Left lung (tissue), 10 donors: ENCODE measurements around the gene GNPTAB. TPM values are rescaled to one million over a fixed set of nuclear protein-coding genes. Genes with fewer than 3 reads are reported as not detected.

Experiments used
- ATAC-seq: fragments of 200-7000 bp; cut with Tn5 transposase; one replicate; pipeline ENCODE4 v1.9.1; 2020; ENCODE audit warnings: moderate library complexity
- DNase-seq, 4 donors: peaks; one replicate each; pipeline ENCODE4 v3.0.0-alpha.2; 2013 to 2020
- H3K27ac ChIP-seq, 2 donors: fragments of 200-600 bp; sonication (generic) in 1 of 2; one replicate each; pipeline versions ENCODE4 v1.5.0 to v1.8.0; 2020 to 2021
- H3K27me3 ChIP-seq, 2 donors: fragments of 200-600 bp; sonication (generic) in 1 of 2; one replicate each; pipeline versions ENCODE4 v1.5.0 to v1.8.0; 2020 to 2021
- H3K36me3 ChIP-seq, 2 donors: fragments of 200-600 bp; sonication (generic) in 1 of 2; one replicate each; pipeline versions ENCODE4 v1.5.0 to v1.8.0; 2020 to 2021
- H3K4me1 ChIP-seq, 2 donors: fragments of 200-600 bp; one replicate each; pipeline ENCODE4 v1.8.0; 2021
- H3K4me3 ChIP-seq, 2 donors: fragments of 200-600 bp; sonication (generic) in 1 of 2; one replicate each; pipeline versions ENCODE4 v1.5.0 to v1.8.0; 2020 to 2021; ENCODE audit warnings: mild to moderate bottlenecking in 1 of 2
- H3K9me3 ChIP-seq, 2 donors: fragments of 200-600 bp; sonication (generic) in 1 of 2; one replicate each; pipeline versions ENCODE4 v1.5.0 to v1.8.0; 2020 to 2021
- intact Hi-C, 2 donors: fragments of 100-400 bp; cut with DNase I; formaldehyde crosslinking; loops; one replicate each; pipeline versions ENCODE4 v1.11.2 to v1.14.2; 2022
- polyA plus RNA-seq, 6 donors: library from polyadenylated mRNA; unstranded; fragments of 120-200 nt; gene quantifications; one replicate each; pipeline ENCODE4 v1.2.1, GENCODE V29; 2013; ENCODE audit not compliant: insufficient read length in 6 of 6
- total RNA-seq, 2 donors: library from RNA; stranded (reverse); fragmentation: NEBNext Ultra II Directional; extraction: Animal tissue kit (Norgen Biotek cat#: 25700); gene quantifications; one replicate each; pipeline ENCODE4 v1.2.1, GENCODE V29; 2021
- TF ChIP-seq, protein P1 (sequence below), 2 donors: fragments of 200-600 bp; sonication (generic) in 1 of 2; IDR thresholded peaks; one replicate each; pipeline versions ENCODE4 v1.5.0 to v1.8.0; 2021; ENCODE audit warnings: antibody characterized with exemption in 2 of 2
- donor health status: DM: no; HTN: yes; CAD: no.
- donor health status: DM: no; HTN: no; CAD: no.

Gene GNPTAB
- total and polyA plus RNA-seq, 8 donors, result 42.7 to 68.9 (median 51.4) TPM

GRCh38 chr12:101695706-101696105, 135.1 kb downstream of the GNPTAB start:
- Histone ChIP-seq H3K9me3 (no peaks in the 10 kb centered on the region), H3K4me3 (no peak overlapping the region), H3K27ac (no peak overlapping the region), H3K36me3 (no peaks in the 10 kb centered on the region), H3K4me1 (peaks cover 23 to 41% of the 10 kb centered on the region in 2 donors), H3K27me3 (no peaks in the 10 kb centered on the region)
- peak; percentile 5 for ATAC-seq
- no peak for DNase-seq
- TF ChIP-seq, protein P1, sequence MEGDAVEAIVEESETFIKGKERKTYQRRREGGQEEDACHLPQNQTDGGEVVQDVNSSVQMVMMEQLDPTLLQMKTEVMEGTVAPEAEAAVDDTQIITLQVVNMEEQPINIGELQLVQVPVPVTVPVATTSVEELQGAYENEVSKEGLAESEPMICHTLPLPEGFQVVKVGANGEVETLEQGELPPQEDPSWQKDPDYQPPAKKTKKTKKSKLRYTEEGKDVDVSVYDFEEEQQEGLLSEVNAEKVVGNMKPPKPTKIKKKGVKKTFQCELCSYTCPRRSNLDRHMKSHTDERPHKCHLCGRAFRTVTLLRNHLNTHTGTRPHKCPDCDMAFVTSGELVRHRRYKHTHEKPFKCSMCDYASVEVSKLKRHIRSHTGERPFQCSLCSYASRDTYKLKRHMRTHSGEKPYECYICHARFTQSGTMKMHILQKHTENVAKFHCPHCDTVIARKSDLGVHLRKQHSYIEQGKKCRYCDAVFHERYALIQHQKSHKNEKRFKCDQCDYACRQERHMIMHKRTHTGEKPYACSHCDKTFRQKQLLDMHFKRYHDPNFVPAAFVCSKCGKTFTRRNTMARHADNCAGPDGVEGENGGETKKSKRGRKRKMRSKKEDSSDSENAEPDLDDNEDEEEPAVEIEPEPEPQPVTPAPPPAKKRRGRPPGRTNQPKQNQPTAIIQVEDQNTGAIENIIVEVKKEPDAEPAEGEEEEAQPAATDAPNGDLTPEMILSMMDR (IDR thresholded peaks at IDR 0.05), result no peak
- intact Hi-C loops, result no loop called here

Other genes starting within 250 kb of the GNPTAB start
- under 1 TPM; 0.06 to 0.24 TPM for gene MYBPC1, start 236.0 kb downstream of the GNPTAB start, total RNA-seq
- under 1 TPM in 3 of 6 donors, not detected in 3; 0.10 to 0.20 (median 0.17) TPM for gene MYBPC1, start 236.0 kb downstream of the GNPTAB start, polyA plus RNA-seq
- gene CHPT1, start 133.3 kb downstream of the GNPTAB start, total RNA-seq, result 10 to 100 TPM; 46.6 to 69.0 TPM
- gene CHPT1, start 133.3 kb downstream of the GNPTAB start, polyA plus RNA-seq, result 10 to 100 TPM; 26.8 to 31.5 (median 29.0) TPM
- gene SYCP3, start 91.5 kb downstream of the GNPTAB start, total RNA-seq, result under 1 TPM; 0.23 to 0.76 TPM
- 1 to 10 TPM; 1.1 to 2.5 (median 1.2) TPM for gene SYCP3, start 91.5 kb downstream of the GNPTAB start, polyA plus RNA-seq
- 100 to 1,000 TPM; 115 to 167 TPM for gene DRAM1, start 46.6 kb upstream of the GNPTAB start, total RNA-seq
- gene DRAM1, start 46.6 kb upstream of the GNPTAB start, polyA plus RNA-seq, result 10 to 100 TPM; 19.6 to 29.2 (median 24.4) TPM
- gene WASHC3, start 231.0 kb upstream of the GNPTAB start, total RNA-seq, result 10 to 100 TPM; 31.8 to 45.9 TPM
- gene WASHC3, start 231.0 kb upstream of the GNPTAB start, polyA plus RNA-seq, result 10 to 100 TPM; 43.4 to 60.4 (median 51.1) TPM